IPS-NIHi7 (cell line): ENCODE data around the gene APBA2.
A peak's percentile ranks its signal among the peaks of the same experiment; 100 is the strongest.
"Not testable (repeated sequence)": the region's sequence is repeated elsewhere in the genome, so short reads cannot be mapped to it uniquely, and the experiment has no call there.

Experiments used
- DNase-seq: peaks from one replicate; pipeline ENCODE4 v3.0.0; 2012; ENCODE audit warnings: mixed read lengths; ENCODE audit errors: extremely low spot score

APBA2 gene

GRCh38 chr15:29035336-29036285, 149.8 kb downstream of the APBA2 start:
- DNase-seq = no peak

GRCh38 chr15:29037997-29038705, 152.4 kb downstream of the APBA2 start:
- no peak for DNase-seq

- DNase-seq = no peak
Observed at GRCh38 chr15:29039466-29040369, 153.9 kb downstream of the APBA2 start.

- no peak for DNase-seq
Observed at GRCh38 chr15:29040370-29040751, 154.6 kb downstream of the APBA2 start.

- DNase-seq = no peak
Observed at GRCh38 chr15:29043736-29044502, 158.1 kb downstream of the APBA2 start.

GRCh38 chr15:29044503-29044901, 158.7 kb downstream of the APBA2 start:
- no peak for DNase-seq

GRCh38 chr15:29045161-29045560, 159.4 kb downstream of the APBA2 start:
- DNase-seq = not testable (repeated sequence)

GRCh38 chr15:29045717-29046116, 159.9 kb downstream of the APBA2 start:
- no peak for DNase-seq

- DNase-seq = no peak
Observed at GRCh38 chr15:29046281-29046810, 160.6 kb downstream of the APBA2 start.

- no peak for DNase-seq
Observed at GRCh38 chr15:29046977-29047376, 161.2 kb downstream of the APBA2 start.

GRCh38 chr15:29048011-29048410, 162.2 kb downstream of the APBA2 start:
- DNase-seq = no peak

- no peak for DNase-seq
Observed at GRCh38 chr15:29050870-29051269, 165.1 kb downstream of the APBA2 start.

GRCh38 chr15:29051422-29051821, 165.6 kb downstream of the APBA2 start:
- no peak for DNase-seq

- DNase-seq = no peak
Observed at GRCh38 chr15:29053006-29053405, 167.2 kb downstream of the APBA2 start.

GRCh38 chr15:29053661-29054131, 167.9 kb downstream of the APBA2 start:
- DNase-seq = no peak

- DNase-seq = no peak
Observed at GRCh38 chr15:29054171-29055045, 168.6 kb downstream of the APBA2 start.

GRCh38 chr15:29055876-29056275, 170.1 kb downstream of the APBA2 start:
- DNase-seq = no peak

GRCh38 chr15:29056839-29057450, 171.2 kb downstream of the APBA2 start:
- peak; percentile 46 for DNase-seq

GRCh38 chr15:29057856-29058255, 172.1 kb downstream of the APBA2 start:
- DNase-seq = no peak
